ENCODE measurements around the gene AOAH. TPM values are rescaled to one million over a fixed set of nuclear protein-coding genes. Genes with fewer than 3 reads are reported as not detected.

Gene AOAH
- total RNA-seq, 1 experiment from 2014 or later: 0.39 TPM

GRCh38 chr7:36496576-36496975 is 227.7 kb downstream of the AOAH start:
- H3K27me3 Mint-ChIP-seq (ENCODE audit: low read depth): no peaks in the 10 kb centered on the region; the same call in 1 of the 2 replicates
- no peak for TF ChIP-seq CTCF (conservative IDR thresholded peaks at IDR 0.05)
- no CpG with 5 or more reads among the region's 6 CpGs for WGBS (ENCODE audit: extremely low coverage, insufficient read length, low lambda C conversion rate)

More at GRCh38 chr7:36496576-36496975, 227.7 kb downstream of the AOAH start:
- Histone ChIP-seq H3K23ac (ENCODE audit: insufficient read length, low read depth, low read length) (no peak overlapping the region), H4K91ac (ENCODE audit: insufficient read length, low read depth, low read length) (no peak overlapping the region), H2BK20ac (ENCODE audit: low read depth, low read length, poor library complexity, severe bottlenecking) (no peak overlapping the region), H3K9me3 (ENCODE audit: control insufficient read depth, low read depth, low read length) (no peaks in the 10 kb centered on the region), H4K5ac (ENCODE audit: insufficient read length, low read depth, low read length) (no peak overlapping the region), H2BK120ac (ENCODE audit: low read depth, low read length, poor library complexity, severe bottlenecking) (no peak overlapping the region), H3K27me3 (ENCODE audit: insufficient read depth, low read length) (no peaks in the 10 kb centered on the region), H3K4ac (ENCODE audit: low read depth, low read length) (no peak overlapping the region), H2BK15ac (ENCODE audit: low read depth, low read length) (no peak overlapping the region), H4K20me1 (ENCODE audit: control insufficient read depth, insufficient read depth, insufficient read length) (no peaks in the 10 kb centered on the region), H3K4me2 (ENCODE audit: insufficient read depth, insufficient read length, low read length) (no peak overlapping the region), H3K27ac (ENCODE audit: insufficient read length, low read depth, low read length) (no peak overlapping the region), H3K56ac (ENCODE audit: insufficient read length, low read depth, low read length) (no peak overlapping the region), H3T11ph (ENCODE audit: low read length) (no peak overlapping the region), H3K14ac (ENCODE audit: insufficient read depth, low read length) (no peak overlapping the region), H2BK12ac (ENCODE audit: insufficient read length, low read depth, low read length) (no peak overlapping the region), H3K79me1 (ENCODE audit: insufficient read depth, low read depth, low read length, poor library complexity, severe bottlenecking) (no peaks in the 10 kb centered on the region), H3K9ac (ENCODE audit: extremely low read depth, insufficient read length, low read length) (no peak overlapping the region), H4K8ac (replicated peaks; ENCODE audit: insufficient read length, low read depth, low read length) (no peak overlapping the region), H3K18ac (ENCODE audit: insufficient read length, low read depth, low read length) (no peak overlapping the region), H3K79me2 (ENCODE audit: insufficient read depth, low read length) (no peaks in the 10 kb centered on the region; the same call in 1 of the 2 replicates), H2BK5ac (ENCODE audit: insufficient read length, low read length) (no peak overlapping the region), H2AK5ac (ENCODE audit: insufficient read length, low read length) (no peak overlapping the region), H3K4me1 (ENCODE audit: insufficient read depth, low read length) (no peaks in the 10 kb centered on the region), H3K23me2 (ENCODE audit: insufficient read length, low read depth, low read length, poor library complexity, severe bottlenecking) (no peaks in the 10 kb centered on the region), H2AFZ (ENCODE audit: low read length) (no peak overlapping the region)
- H3K36me3 Mint-ChIP-seq (ENCODE audit: insufficient read depth in 1 of 3, low read depth in 3 of 3): no peaks in the 10 kb centered on the region
- H3K4me3 Mint-ChIP-seq: no peak overlapping the region
- H3K4me1 Mint-ChIP-seq: peaks cover 0 to 2% of the 10 kb centered on the region in 2 experiments; a peak in 2 of 4 replicates
- DNase-seq: no peak
- peaks cover 0 to 3% of the 10 kb centered on the region in 2 experiments; a peak in 3 of 5 replicates for H3K9me3 Mint-ChIP-seq
- H3K27ac Mint-ChIP-seq: no peak overlapping the region

Measured in H9 (cell line).